ENCODE measurements around the gene RASAL2.

GRCh38 chr1:178192686-178193085 is 98.8 kb downstream of the RASAL2 start:
- no peak for TF ChIP-seq CTCF (IDR thresholded peaks at IDR 0.05)
- TF ChIP-seq POLR2A (IDR thresholded peaks at IDR 0.05), result no peak
